ENCODE measurements around the gene TMEM62. TPM values are rescaled to one million over a fixed set of nuclear protein-coding genes. Genes with fewer than 3 reads are reported as not detected.

Gene TMEM62
- polyA plus RNA-seq, 1 donor from 2014 or later, result 8.7 TPM

DNA sequence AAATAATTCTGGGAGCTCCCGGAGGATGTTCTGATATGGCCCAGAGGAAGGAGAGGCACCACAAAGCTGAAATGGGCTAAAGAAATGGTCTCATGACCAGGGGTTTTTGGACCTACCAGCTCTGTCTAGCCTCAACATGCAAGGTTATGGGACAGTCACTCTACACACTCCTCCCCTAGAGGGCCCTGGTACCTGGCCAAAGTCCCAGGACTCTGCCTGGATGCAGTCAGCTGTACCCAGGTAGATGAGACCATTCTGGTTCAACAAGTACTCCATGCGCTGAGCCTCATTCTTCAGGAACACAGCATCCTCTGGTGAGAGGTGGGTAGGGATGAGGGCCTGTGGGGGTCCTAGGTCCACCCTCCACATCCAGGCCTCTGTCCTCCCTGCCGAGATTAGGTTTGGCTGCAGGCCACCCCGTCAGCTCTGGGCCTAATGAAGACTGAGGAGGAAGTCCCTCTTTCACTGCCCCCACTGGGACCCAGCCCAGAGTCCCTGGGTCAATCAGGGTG, 77.9 kb downstream of the TMEM62 start:
- no peak overlapping the region for H3K4me3 ChIP-seq (ENCODE audit: low read length)
- H3K79me2 ChIP-seq (replicated peaks; ENCODE audit: insufficient read depth, low read length), result no peaks in the 10 kb centered on the region
- no peak overlapping the region for H2AFZ ChIP-seq (ENCODE audit: low read depth, low read length)
- TF ChIP-seq TAF1 (IDR thresholded peaks at IDR 0.05; ENCODE audit: low read depth) (no peak), MXI1 (conservative IDR thresholded peaks at IDR 0.05; ENCODE audit: poor library complexity, severe bottlenecking) (no peak), EZH2 (IDR thresholded peaks at IDR 0.05; ENCODE audit: borderline replicate concordance, insufficient read depth, low read length, poor library complexity, severe bottlenecking) (no peak), SMC3 (conservative IDR thresholded peaks at IDR 0.05; ENCODE audit: poor library complexity) (no peak), EP300 (conservative IDR thresholded peaks at IDR 0.05; ENCODE audit: poor library complexity, severe bottlenecking) (no peak), POLR2AphosphoS5 (IDR thresholded peaks at IDR 0.05) (no peak), RAD21 (conservative IDR thresholded peaks at IDR 0.05) (no peak)
- TF ChIP-seq, protein P1, sequence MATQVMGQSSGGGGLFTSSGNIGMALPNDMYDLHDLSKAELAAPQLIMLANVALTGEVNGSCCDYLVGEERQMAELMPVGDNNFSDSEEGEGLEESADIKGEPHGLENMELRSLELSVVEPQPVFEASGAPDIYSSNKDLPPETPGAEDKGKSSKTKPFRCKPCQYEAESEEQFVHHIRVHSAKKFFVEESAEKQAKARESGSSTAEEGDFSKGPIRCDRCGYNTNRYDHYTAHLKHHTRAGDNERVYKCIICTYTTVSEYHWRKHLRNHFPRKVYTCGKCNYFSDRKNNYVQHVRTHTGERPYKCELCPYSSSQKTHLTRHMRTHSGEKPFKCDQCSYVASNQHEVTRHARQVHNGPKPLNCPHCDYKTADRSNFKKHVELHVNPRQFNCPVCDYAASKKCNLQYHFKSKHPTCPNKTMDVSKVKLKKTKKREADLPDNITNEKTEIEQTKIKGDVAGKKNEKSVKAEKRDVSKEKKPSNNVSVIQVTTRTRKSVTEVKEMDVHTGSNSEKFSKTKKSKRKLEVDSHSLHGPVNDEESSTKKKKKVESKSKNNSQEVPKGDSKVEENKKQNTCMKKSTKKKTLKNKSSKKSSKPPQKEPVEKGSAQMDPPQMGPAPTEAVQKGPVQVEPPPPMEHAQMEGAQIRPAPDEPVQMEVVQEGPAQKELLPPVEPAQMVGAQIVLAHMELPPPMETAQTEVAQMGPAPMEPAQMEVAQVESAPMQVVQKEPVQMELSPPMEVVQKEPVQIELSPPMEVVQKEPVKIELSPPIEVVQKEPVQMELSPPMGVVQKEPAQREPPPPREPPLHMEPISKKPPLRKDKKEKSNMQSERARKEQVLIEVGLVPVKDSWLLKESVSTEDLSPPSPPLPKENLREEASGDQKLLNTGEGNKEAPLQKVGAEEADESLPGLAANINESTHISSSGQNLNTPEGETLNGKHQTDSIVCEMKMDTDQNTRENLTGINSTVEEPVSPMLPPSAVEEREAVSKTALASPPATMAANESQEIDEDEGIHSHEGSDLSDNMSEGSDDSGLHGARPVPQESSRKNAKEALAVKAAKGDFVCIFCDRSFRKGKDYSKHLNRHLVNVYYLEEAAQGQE (IDR thresholded peaks at IDR 0.05; ENCODE audit: borderline replicate concordance), result no peak
- TF ChIP-seq, protein P2, sequence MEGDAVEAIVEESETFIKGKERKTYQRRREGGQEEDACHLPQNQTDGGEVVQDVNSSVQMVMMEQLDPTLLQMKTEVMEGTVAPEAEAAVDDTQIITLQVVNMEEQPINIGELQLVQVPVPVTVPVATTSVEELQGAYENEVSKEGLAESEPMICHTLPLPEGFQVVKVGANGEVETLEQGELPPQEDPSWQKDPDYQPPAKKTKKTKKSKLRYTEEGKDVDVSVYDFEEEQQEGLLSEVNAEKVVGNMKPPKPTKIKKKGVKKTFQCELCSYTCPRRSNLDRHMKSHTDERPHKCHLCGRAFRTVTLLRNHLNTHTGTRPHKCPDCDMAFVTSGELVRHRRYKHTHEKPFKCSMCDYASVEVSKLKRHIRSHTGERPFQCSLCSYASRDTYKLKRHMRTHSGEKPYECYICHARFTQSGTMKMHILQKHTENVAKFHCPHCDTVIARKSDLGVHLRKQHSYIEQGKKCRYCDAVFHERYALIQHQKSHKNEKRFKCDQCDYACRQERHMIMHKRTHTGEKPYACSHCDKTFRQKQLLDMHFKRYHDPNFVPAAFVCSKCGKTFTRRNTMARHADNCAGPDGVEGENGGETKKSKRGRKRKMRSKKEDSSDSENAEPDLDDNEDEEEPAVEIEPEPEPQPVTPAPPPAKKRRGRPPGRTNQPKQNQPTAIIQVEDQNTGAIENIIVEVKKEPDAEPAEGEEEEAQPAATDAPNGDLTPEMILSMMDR (IDR thresholded peaks at IDR 0.05; ENCODE audit: poor library complexity, severe bottlenecking), result no peak
- H3K9me3 ChIP-seq (ENCODE audit: low read length), result no peaks in the 10 kb centered on the region
- H3K9me2 ChIP-seq (ENCODE audit: insufficient read depth, low read length), result no peaks in the 10 kb centered on the region
- H3K27me3 ChIP-seq (ENCODE audit: insufficient read depth, low read depth, low read length), result no peaks in the 10 kb centered on the region
- no peaks in the 10 kb centered on the region for H3K36me3 ChIP-seq (ENCODE audit: insufficient read depth, low read length)
- H3K27ac ChIP-seq (ENCODE audit: low read length), result no peak overlapping the region
- H3F3A ChIP-seq (ENCODE audit: insufficient read depth, low read length, poor library complexity, severe bottlenecking), result no peaks in the 10 kb centered on the region
- H3K4me2 ChIP-seq (ENCODE audit: low read length), result no peak overlapping the region
- H4K20me1 ChIP-seq (ENCODE audit: insufficient read depth), result no peaks in the 10 kb centered on the region
- H3K9ac ChIP-seq (ENCODE audit: low read length), result no peak overlapping the region

DNA sequence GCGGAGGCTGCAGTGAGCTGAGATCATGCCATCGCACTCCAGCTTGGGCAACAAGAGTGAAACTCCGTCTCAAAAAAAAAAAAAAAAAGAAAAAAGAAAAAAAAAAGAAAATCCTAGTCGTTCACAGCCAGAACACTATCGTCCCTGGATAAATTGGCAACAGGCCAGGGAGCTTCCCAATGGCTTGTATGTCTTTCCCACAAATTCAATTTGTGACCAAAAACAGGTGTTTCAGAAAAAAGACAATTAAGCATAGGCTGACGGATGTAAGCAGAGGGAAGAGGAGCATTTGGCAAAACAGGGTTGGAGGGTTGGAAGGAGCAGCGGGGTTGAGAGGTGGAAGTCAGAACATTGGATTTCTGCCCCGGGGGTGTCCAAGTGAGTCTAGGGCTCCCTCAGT, 78.9 kb downstream of the TMEM62 start:
- Histone ChIP-seq H2AFZ (ENCODE audit: low read depth, low read length) (no peak overlapping the region), H3F3A (ENCODE audit: insufficient read depth, low read length, poor library complexity, severe bottlenecking) (no peaks in the 10 kb centered on the region), H3K9ac (ENCODE audit: low read length) (no peak overlapping the region), H3K27me3 (ENCODE audit: insufficient read depth, low read depth, low read length) (no peaks in the 10 kb centered on the region), H3K9me2 (ENCODE audit: insufficient read depth, low read length) (no peaks in the 10 kb centered on the region), H3K4me3 (ENCODE audit: low read length) (no peak overlapping the region), H3K36me3 (ENCODE audit: insufficient read depth, low read length) (no peaks in the 10 kb centered on the region), H4K20me1 (ENCODE audit: insufficient read depth) (no peaks in the 10 kb centered on the region), H3K27ac (ENCODE audit: low read length) (no peak overlapping the region), H3K79me2 (replicated peaks; ENCODE audit: insufficient read depth, low read length) (no peaks in the 10 kb centered on the region), H3K4me2 (ENCODE audit: low read length) (no peak overlapping the region), H3K9me3 (ENCODE audit: low read length) (no peaks in the 10 kb centered on the region)
- TF ChIP-seq, protein P2 (IDR thresholded peaks at IDR 0.05; ENCODE audit: poor library complexity, severe bottlenecking), result no peak
- TF ChIP-seq EZH2 (IDR thresholded peaks at IDR 0.05; ENCODE audit: borderline replicate concordance, insufficient read depth, low read length, poor library complexity, severe bottlenecking) (no peak), RAD21 (conservative IDR thresholded peaks at IDR 0.05) (no peak), EP300 (conservative IDR thresholded peaks at IDR 0.05; ENCODE audit: poor library complexity, severe bottlenecking) (no peak), TAF1 (IDR thresholded peaks at IDR 0.05; ENCODE audit: low read depth) (no peak), SMC3 (conservative IDR thresholded peaks at IDR 0.05; ENCODE audit: poor library complexity) (no peak), POLR2AphosphoS5 (IDR thresholded peaks at IDR 0.05) (no peak), MXI1 (conservative IDR thresholded peaks at IDR 0.05; ENCODE audit: poor library complexity, severe bottlenecking) (no peak)
- TF ChIP-seq, protein P1 (IDR thresholded peaks at IDR 0.05; ENCODE audit: borderline replicate concordance), result no peak
